Peyer's patch (tissue), 4 donors: ENCODE data around the gene CNOT3. TPM values are rescaled to one million over a fixed set of nuclear protein-coding genes. Genes with fewer than 3 reads are reported as not detected.

ENCODE experiments used
- DNase-seq, 3 donors: peaks; one replicate each; pipeline ENCODE4 v3.0.0-alpha.2; 2017 to 2019
- H3K27ac ChIP-seq, 4 donors: fragments of 200-600 bp; sonication (generic); one replicate each; pipeline ENCODE4 v1.5.1; 2016 to 2019
- H3K27me3 ChIP-seq, 2 donors: fragments of 200-600 bp; sonication (generic); one replicate each; pipeline ENCODE4 v1.5.1; 2019
- H3K36me3 ChIP-seq, 3 donors: fragments of 200-600 bp; sonication (generic); one replicate each; pipeline ENCODE4 v1.5.1; 2016 to 2019
- H3K4me1 ChIP-seq, 4 donors: fragments of 200-600 bp; sonication (generic); one replicate each; pipeline ENCODE4 v1.5.1; 2016 to 2019
- H3K4me3 ChIP-seq, 4 donors: fragments of 200-600 bp; sonication (generic); 1 replicate in 3 of 4; 2 replicates in 1 of 4; pipeline ENCODE4 v1.5.1; 2016 to 2019; ENCODE audit warnings: mild to moderate bottlenecking in 1 of 4
- H3K9me3 ChIP-seq, 4 donors: fragments of 200-600 bp; sonication (generic); one replicate each; pipeline ENCODE4 v1.5.1; 2016 to 2019; ENCODE audit warnings: mild to moderate bottlenecking in 1 of 4
- CTCF ChIP-seq, 6 experiments: fragments of 450-650 bp in 4 of 6; fragments of 200-600 bp in 2 of 6; sonication (generic) in 1 of 6; IDR thresholded peaks; one replicate each; pipeline ENCODE4 v1.5.1; 2017 to 2019; ENCODE audit warnings: antibody characterized with exemption in 6 of 6, mild to moderate bottlenecking in 3 of 6, moderate library complexity in 1 of 6
- POLR2A ChIP-seq, 2 donors: fragments of 450-650 bp; IDR thresholded peaks; one replicate each; pipeline ENCODE4 v1.5.1; 2017; ENCODE audit warnings: antibody characterized with exemption in 2 of 2, mild to moderate bottlenecking in 2 of 2, moderate library complexity in 2 of 2
- total RNA-seq, 4 donors: library from RNA; depleted of rRNA; stranded (reverse); fragments of >200 nt; gene quantifications; one replicate each; pipeline ENCODE4 v1.1.0, GENCODE V29; 2016

CNOT3 gene
- total RNA-seq, 4 donors from 2014 or later: 26.1 to 99.9 (median 38.9) TPM

DNA sequence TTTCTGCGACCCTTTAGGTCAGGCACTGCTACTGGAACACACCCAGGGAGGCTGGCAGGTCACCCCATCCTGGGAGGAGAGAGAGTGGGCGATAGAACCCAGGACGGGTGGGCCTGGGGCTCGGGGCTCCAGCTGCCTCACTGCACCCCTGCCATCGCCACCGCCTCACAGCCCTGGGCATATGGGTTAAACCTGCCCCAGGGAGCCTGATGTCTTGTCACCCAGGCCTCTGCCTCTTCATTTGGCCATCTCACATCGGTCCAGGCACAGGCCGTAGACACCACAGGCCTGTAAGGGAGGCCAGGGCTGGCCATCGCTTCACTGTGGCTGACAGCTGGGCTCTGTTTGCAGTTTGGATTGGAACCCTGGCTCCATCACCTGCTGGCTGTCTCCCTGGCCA, 11.8 kb upstream of the CNOT3 start:
- Histone ChIP-seq H3K4me3 (no peak overlapping the region), H3K9me3 (no peaks in the 10 kb centered on the region), H3K36me3 (peaks cover 0 to 89% (median 0%) of the 10 kb centered on the region in 3 donors), H3K27me3 (no peaks in the 10 kb centered on the region), H3K4me1 (no peaks in the 10 kb centered on the region), H3K27ac (no peak overlapping the region)
- DNase-seq: no peak
- TF ChIP-seq CTCF (IDR thresholded peaks at IDR 0.05) (no peak), POLR2A (IDR thresholded peaks at IDR 0.05) (no peak)

GRCh38 chr19:54127688-54128440, 9.7 kb upstream of the CNOT3 start:
- Histone ChIP-seq H3K27ac (no peak overlapping the region), H3K4me1 (no peaks in the 10 kb centered on the region), H3K36me3 (peaks cover 0 to 80% (median 0%) of the 10 kb centered on the region in 3 donors), H3K9me3 (no peaks in the 10 kb centered on the region), H3K27me3 (no peaks in the 10 kb centered on the region), H3K4me3 (no peak overlapping the region)
- TF ChIP-seq POLR2A (IDR thresholded peaks at IDR 0.05): no peak
- no peak for TF ChIP-seq CTCF (IDR thresholded peaks at IDR 0.05)
- DNase-seq: no peak

- TF ChIP-seq POLR2A (IDR thresholded peaks at IDR 0.05): no peak
- TF ChIP-seq CTCF (IDR thresholded peaks at IDR 0.05): no peak
- Histone ChIP-seq H3K36me3 (peaks cover 0 to 75% (median 0%) of the 10 kb centered on the region in 3 donors), H3K4me3 (no peak overlapping the region), H3K4me1 (no peaks in the 10 kb centered on the region), H3K9me3 (no peaks in the 10 kb centered on the region), H3K27me3 (no peaks in the 10 kb centered on the region), H3K27ac (no peak overlapping the region)
- DNase-seq: no peak
These were observed 9.2 kb upstream of the CNOT3 start for GRCh38 chr19:54128441-54128725.

- no peaks in the 10 kb centered on the region for H3K4me1 ChIP-seq
- TF ChIP-seq CTCF (IDR thresholded peaks at IDR 0.05) (no peak), POLR2A (IDR thresholded peaks at IDR 0.05) (no peak)
- H3K9me3 ChIP-seq: no peaks in the 10 kb centered on the region
- H3K27me3 ChIP-seq: no peaks in the 10 kb centered on the region
- H3K36me3 ChIP-seq: peaks cover 0 to 68% (median 0%) of the 10 kb centered on the region in 3 donors
- no peak for DNase-seq
- no peak overlapping the region for H3K4me3 ChIP-seq
- no peak overlapping the region for H3K27ac ChIP-seq
These were observed 8.6 kb upstream of the CNOT3 start for GRCh38 chr19:54128796-54129616.

- H3K27ac ChIP-seq: no peak overlapping the region
- no peak for DNase-seq
- no peak for TF ChIP-seq POLR2A (IDR thresholded peaks at IDR 0.05)
- no peak for TF ChIP-seq CTCF (IDR thresholded peaks at IDR 0.05)
- H3K9me3 ChIP-seq: no peaks in the 10 kb centered on the region
- no peak overlapping the region for H3K4me3 ChIP-seq
- H3K27me3 ChIP-seq: no peaks in the 10 kb centered on the region
- H3K36me3 ChIP-seq: peaks cover 0 to 62% (median 0%) of the 10 kb centered on the region in 3 donors
- no peaks in the 10 kb centered on the region for H3K4me1 ChIP-seq
These were observed 8.0 kb upstream of the CNOT3 start for GRCh38 chr19:54129617-54129996.
